NCI-H748 (cell line): ENCODE data around the gene CCDC88C.
"Not testable (repeated sequence)": the region's sequence is repeated elsewhere in the genome, so short reads cannot be mapped to it uniquely, and the experiment has no call there.

Source experiments
- DNase-seq: peaks from one replicate; lab custom pipeline; 2025; ENCODE audit not compliant: unreplicated experiment; lab: John Stamatoyannopoulos, UW

The CCDC88C gene

DNA sequence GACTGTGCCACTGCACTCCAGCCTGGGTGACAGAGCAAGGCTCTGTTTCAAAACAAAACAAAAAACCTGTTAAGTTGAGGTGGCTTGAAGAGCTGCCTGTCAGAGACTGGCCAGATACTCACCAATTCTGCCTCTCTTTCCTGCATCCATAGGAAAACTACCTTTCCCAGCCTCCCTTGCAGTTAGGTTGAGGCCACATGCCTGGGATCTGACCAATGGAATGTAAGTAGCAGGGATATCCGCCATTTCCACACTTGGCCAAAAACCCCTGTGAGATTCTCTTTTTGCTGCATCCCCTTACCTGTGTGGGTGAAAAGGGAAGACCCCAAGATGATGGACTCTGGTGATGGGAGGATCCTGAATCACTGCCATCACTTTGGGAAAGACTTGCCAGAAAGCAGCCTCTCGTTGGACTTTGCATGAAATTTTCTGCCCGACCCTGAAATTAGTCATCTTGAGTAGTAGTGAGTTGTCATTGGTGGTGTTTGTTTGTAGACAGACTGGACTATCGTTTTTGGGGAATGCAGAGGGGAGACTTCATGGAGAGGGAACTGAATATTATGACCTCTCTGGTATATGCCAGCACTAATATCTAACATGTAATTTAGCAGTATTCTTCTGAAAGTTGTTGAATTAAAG is 187.1 kb downstream of the CCDC88C start:
- DNase-seq = no peak

GRCh38 chr14:91229743-91230200 is 187.8 kb downstream of the CCDC88C start:
- no peak for DNase-seq

GRCh38 chr14:91229005-91229382 is 188.6 kb downstream of the CCDC88C start:
- DNase-seq = no peak

- no peak for DNase-seq
Observed at GRCh38 chr14:91228112-91229004, 189.3 kb downstream of the CCDC88C start.

DNA sequence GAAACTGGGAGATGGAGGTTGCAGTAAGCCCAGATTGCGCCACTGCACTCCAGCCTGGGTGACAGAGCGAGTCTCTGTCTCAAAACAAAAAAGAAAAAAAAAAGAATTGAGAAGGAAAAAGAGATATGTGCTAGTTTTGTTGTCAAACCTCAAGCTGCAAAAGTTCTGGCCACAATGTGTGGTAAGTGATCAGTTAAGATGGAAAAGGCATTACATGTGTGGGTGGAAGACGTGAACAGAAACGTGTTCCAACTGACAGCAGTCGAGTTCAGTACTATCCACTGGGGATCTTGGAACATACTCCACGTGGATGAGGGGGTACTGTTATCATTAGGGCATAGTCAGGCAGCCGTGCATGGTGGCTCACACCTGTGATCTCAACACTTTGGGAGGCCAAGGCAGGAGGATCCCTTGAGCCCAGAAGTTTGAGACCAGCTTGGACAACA is 190.4 kb downstream of the CCDC88C start:
- no peak for DNase-seq

DNA sequence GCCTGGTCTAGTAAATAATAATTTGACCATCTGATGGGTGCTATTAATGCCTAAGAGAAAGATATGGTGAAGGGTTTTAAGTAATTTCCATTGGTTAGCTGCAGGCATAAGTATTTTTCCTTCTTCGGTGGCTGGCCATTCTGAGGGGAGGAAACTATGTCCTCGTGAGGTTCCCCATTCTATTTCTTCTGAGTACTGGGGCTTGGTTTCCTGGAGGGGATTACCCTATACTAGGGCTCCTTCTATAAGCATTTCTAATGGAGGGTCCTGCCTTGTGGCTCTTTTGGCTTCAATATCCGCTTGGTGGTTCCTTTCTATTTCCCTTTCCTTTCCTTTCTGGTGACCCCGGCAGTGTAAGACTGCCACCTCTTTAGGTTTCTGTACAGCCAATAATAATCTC is 191.3 kb downstream of the CCDC88C start:
- DNase-seq = not testable (repeated sequence)

- no peak for DNase-seq
Observed at GRCh38 chr14:91225025-91225424, 192.6 kb downstream of the CCDC88C start.

DNA sequence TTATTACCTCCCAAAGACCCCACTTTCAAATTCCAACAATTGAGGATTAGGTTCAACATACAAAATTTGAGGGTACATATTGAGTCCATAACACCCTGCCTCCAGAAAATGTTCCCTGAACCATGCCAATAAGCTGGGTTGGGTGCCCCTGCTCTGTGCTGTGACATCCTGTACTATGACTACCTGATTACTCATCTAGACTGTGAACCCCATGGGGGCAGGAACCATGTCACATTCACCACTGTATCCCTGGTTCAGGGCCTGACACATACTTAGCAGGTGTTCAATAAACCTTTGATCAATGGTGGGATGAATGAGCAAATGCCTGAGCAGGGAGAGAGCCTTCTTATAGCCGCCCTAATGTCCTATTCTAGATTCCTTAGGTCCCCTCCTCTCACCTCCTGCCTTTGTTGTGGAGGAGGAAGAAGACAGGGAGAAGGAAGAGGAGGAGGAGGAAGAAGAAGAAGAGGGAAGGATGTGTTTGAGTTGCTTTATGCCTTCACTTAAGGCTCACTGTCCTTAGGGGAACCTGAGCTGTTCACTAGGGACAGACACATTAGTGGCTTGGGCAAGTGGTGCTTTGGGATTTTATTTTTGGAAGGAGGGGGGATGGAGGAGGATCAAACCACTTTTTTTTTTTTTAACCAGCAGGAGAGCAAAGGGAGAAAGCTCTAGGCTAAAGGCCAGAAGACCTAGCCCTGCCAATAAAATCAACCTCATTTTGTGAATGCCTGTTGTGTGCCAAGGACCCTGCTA is 194.4 kb downstream of the CCDC88C start:
- DNase-seq = no peak
